GM21825 (cell line): ENCODE data around the gene NEURL1B.

Source experiments
- ATAC-seq: cut with Tn5 transposase; IDR thresholded peaks from one replicate; pipeline ENCODE4 v1.9.1; 2021; ENCODE audit warnings: mild to moderate bottlenecking, moderate library complexity; ENCODE audit not compliant: unreplicated experiment

NEURL1B gene

GRCh38 chr5:172713113-172713808 lies 72.2 kb downstream of the NEURL1B start:
- no peak for ATAC-seq

- no peak for ATAC-seq
These were observed 72.9 kb downstream of the NEURL1B start for GRCh38 chr5:172713809-172714490.

- ATAC-seq, result peak; percentile 56
These were observed 73.7 kb downstream of the NEURL1B start for GRCh38 chr5:172714491-172715420.

GRCh38 chr5:172715421-172715780 lies 74.3 kb downstream of the NEURL1B start:
- no peak for ATAC-seq

GRCh38 chr5:172715931-172716682 lies 75.0 kb downstream of the NEURL1B start:
- no peak for ATAC-seq

- ATAC-seq, result no peak
These were observed 75.8 kb downstream of the NEURL1B start for GRCh38 chr5:172716796-172717313.

- ATAC-seq, result no peak
These were observed 76.6 kb downstream of the NEURL1B start for GRCh38 chr5:172717481-172718195.

- ATAC-seq, result no peak
These were observed 77.6 kb downstream of the NEURL1B start for GRCh38 chr5:172718527-172719114.

- no peak for ATAC-seq
These were observed 78.1 kb downstream of the NEURL1B start for GRCh38 chr5:172719211-172719610.

- ATAC-seq, result no peak
These were observed 79.6 kb downstream of the NEURL1B start for GRCh38 chr5:172720655-172721054.

GRCh38 chr5:172721455-172722326 lies 80.6 kb downstream of the NEURL1B start:
- ATAC-seq, result no peak

GRCh38 chr5:172722327-172722815 lies 81.3 kb downstream of the NEURL1B start:
- no peak for ATAC-seq

GRCh38 chr5:172723508-172723907 lies 82.4 kb downstream of the NEURL1B start:
- no peak for ATAC-seq

GRCh38 chr5:172724242-172725183 lies 83.5 kb downstream of the NEURL1B start:
- ATAC-seq, result no peak

GRCh38 chr5:172725273-172725672 lies 84.2 kb downstream of the NEURL1B start:
- ATAC-seq, result no peak

GRCh38 chr5:172725785-172726184 lies 84.7 kb downstream of the NEURL1B start:
- ATAC-seq, result no peak

- ATAC-seq, result no peak
These were observed 85.9 kb downstream of the NEURL1B start for GRCh38 chr5:172726966-172727365.
